ENCODE measurements around the gene ACTL7B. TPM values are rescaled to one million over a fixed set of nuclear protein-coding genes. Genes with fewer than 3 reads are reported as not detected.

ACTL7B gene
- total and polyA plus RNA-seq, 2 of the 8 experiments (the other 6 are each of a cell fraction or from before 2014, with no cell fraction given): not detected

DNA sequence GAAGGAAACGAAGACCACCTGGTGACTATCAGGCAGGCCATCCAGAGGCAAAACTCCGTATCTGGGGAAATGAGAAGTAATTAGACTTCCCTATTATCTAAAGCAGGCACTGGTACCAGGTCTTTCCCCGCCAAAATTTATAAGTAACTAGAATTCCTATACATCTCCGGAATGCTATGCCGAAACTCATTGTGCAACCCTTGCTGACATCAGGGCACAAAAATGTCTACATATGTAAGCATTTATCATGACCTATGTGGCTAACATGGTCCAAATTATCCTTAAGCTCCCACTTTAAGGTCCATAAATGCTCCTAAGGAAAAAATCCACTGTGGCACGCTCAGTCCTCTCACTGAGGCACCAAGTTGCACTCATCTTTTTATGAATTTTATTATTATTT lies 17.8 kb downstream of the ACTL7B start:
- Histone ChIP-seq H4K20me1 (replicated peaks in 1 of 2; ENCODE audit: control insufficient read depth in 1 of 2, insufficient read depth in 2 of 2, low read length in 2 of 2) (no peaks in the 10 kb centered on the region), H3K79me2 (ENCODE audit: control insufficient read depth in 1 of 2, insufficient read depth in 2 of 2, low read length in 2 of 2) (no peaks in the 10 kb centered on the region), H2BK15ac (ENCODE audit: low read length) (no peak overlapping the region), H3K9ac (replicated peaks in 1 of 4; ENCODE audit: extremely low read depth in 1 of 4, low read depth in 3 of 4, low read length in 3 of 4) (no peak overlapping the region), H3K27me3 (replicated peaks in 1 of 4; ENCODE audit: control insufficient read depth in 3 of 4, extremely low read depth in 1 of 4, insufficient read depth in 3 of 4, low read length in 3 of 4) (no peaks in the 10 kb centered on the region), H3K79me1 (ENCODE audit: low read depth, low read length) (no peaks in the 10 kb centered on the region), H3K23me2 (ENCODE audit: low read depth, low read length) (no peaks in the 10 kb centered on the region), H3K4me3 (ENCODE audit: extremely low read depth in 1 of 4, insufficient read depth in 2 of 4, low read depth in 3 of 4, low read length in 4 of 4) (no peak overlapping the region), H3K23ac (ENCODE audit: insufficient read length) (no peak overlapping the region), H3K4me2 (ENCODE audit: insufficient read depth in 1 of 2, low read depth in 2 of 2, low read length in 2 of 2) (no peak overlapping the region), H3K18ac (ENCODE audit: extremely low read depth, low read length) (no peak overlapping the region), H2BK12ac (ENCODE audit: low read depth, low read length) (no peak overlapping the region), H4K5ac (ENCODE audit: insufficient read length, low read depth, low read length) (no peak overlapping the region), H4K8ac (ENCODE audit: extremely low read depth, insufficient read depth, low read length) (no peak overlapping the region), H3K56ac (replicated peaks; ENCODE audit: insufficient read length, low read depth, low read length) (no peak overlapping the region), H2AFZ (ENCODE audit: low read length) (no peak overlapping the region), H3K36me3 (ENCODE audit: control insufficient read depth in 2 of 4, insufficient read depth in 4 of 4, low read length in 3 of 4) (no peaks in the 10 kb centered on the region), H2BK20ac (ENCODE audit: low read length) (no peak overlapping the region), H2BK5ac (ENCODE audit: low read depth, low read length) (no peak overlapping the region), H2BK120ac (replicated peaks; ENCODE audit: low read depth, low read length) (no peak overlapping the region), H3K9me3 (ENCODE audit: insufficient read depth in 2 of 2, low read depth in 1 of 2, low read length in 1 of 2) (peaks cover 0 to 4% of the 10 kb centered on the region in 2 experiments; a peak in 1 of 4 replicates), H2AK5ac (ENCODE audit: low read depth, low read length) (no peak overlapping the region), H3K4ac (replicated peaks; ENCODE audit: insufficient read length, low read depth, low read length) (no peak overlapping the region), H3K14ac (ENCODE audit: insufficient read length) (no peak overlapping the region), H3K27ac (ENCODE audit: low read depth, low read length) (no peak overlapping the region), H4K91ac (replicated peaks; ENCODE audit: insufficient read length, low read length) (no peak overlapping the region), H3K4me1 (replicated peaks in 1 of 4; ENCODE audit: control insufficient read depth in 3 of 4, insufficient read depth in 4 of 4, low read length in 3 of 4) (peaks cover 0 to 2% (median 0%) of the 10 kb centered on the region in 4 experiments; a peak in 1 of 7 replicates)
- no peak for FAIRE-seq
- no peak for TF ChIP-seq POU5F1 (IDR thresholded peaks at IDR 0.05; ENCODE audit: low read depth, low read length)
- no peak for TF ChIP-seq CTCF (IDR thresholded peaks at IDR 0.05; ENCODE audit: control extremely low read depth in 1 of 3, insufficient read depth in 1 of 3, low read depth in 1 of 3, low read length in 3 of 3)
- TF ChIP-seq FOSL1 (IDR thresholded peaks at IDR 0.05; ENCODE audit: insufficient read depth, low read depth, low read length): no peak
- TF ChIP-seq GABPA (IDR thresholded peaks at IDR 0.05; ENCODE audit: borderline replicate concordance, insufficient read depth, low read length): no peak
- TF ChIP-seq TEAD4 (IDR thresholded peaks at IDR 0.05; ENCODE audit: low read depth, low read length): no peak
- no peak for TF ChIP-seq HDAC2 (IDR thresholded peaks at IDR 0.05; ENCODE audit: borderline replicate concordance in 1 of 2, low read depth in 2 of 2, low read length in 2 of 2)
- TF ChIP-seq RAD21 (IDR thresholded peaks at IDR 0.05 in 1 of 2, conservative IDR thresholded peaks at IDR 0.05 in 1 of 2; ENCODE audit: low read depth in 2 of 2, low read length in 2 of 2): no peak
- no peak for TF ChIP-seq RXRA (IDR thresholded peaks at IDR 0.05; ENCODE audit: insufficient read depth, low read depth, low read length)
- TF ChIP-seq SIRT6 (IDR thresholded peaks at IDR 0.05; ENCODE audit: low read length): no peak
- no peak for TF ChIP-seq POLR2AphosphoS5 (IDR thresholded peaks at IDR 0.05; ENCODE audit: low read depth, low read length)
- no peak for TF ChIP-seq SIN3A (conservative IDR thresholded peaks at IDR 0.05 in 1 of 2, IDR thresholded peaks at IDR 0.05 in 1 of 2; ENCODE audit: low read depth in 1 of 2, low read length in 2 of 2)
- DNase-seq (ENCODE audit: low read depth in 1 of 2, low spot score in 2 of 2): no peak
- ChIA-PET CTCF (ENCODE audit: partially characterized antibody) (no interaction called here), POLR2A (ENCODE audit: partially characterized antibody) (no interaction called here)
- 88% methylated on average over 6 of the region's 6 CpGs; no CpG with 5 or more reads in 1 of the 2 experiments for WGBS, 2 experiments (ENCODE audit: extremely low coverage in 1 of 2, insufficient coverage in 1 of 2, insufficient read length in 1 of 2, insufficient replicate concordance in 2 of 2, low coverage in 1 of 2, low lambda C conversion rate in 2 of 2, missing lambda C conversion rate in 1 of 2)
